HG03571 (cell line): ENCODE measurements around the gene HS3ST3A1.

Experiments
- ATAC-seq: cut with Tn5 transposase; IDR thresholded peaks from one replicate; pipeline ENCODE4 v1.9.1; 2021; ENCODE audit not compliant: unreplicated experiment

Gene HS3ST3A1

DNA sequence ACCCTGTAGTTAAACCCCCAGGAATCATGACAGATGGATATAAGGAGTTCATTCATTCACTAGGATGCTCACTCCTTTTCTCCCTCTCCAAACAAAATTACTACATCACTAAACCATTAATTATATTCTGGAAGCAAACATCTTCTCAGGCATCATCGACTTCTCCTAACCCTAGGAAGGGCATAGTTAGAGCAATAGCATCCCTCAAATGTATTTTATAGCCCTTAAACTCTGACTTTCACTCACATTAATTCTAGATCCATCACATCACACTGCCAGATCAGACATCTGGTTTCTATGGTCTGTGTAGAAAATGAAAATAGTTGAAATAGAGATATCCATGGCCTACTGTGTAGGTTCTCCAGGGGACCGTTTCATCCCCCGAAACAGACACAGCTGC, 143.9 kb downstream of the HS3ST3A1 start:
- ATAC-seq = no peak
